AG10803 (cell line): ENCODE measurements around the gene SCOC.
"Not testable (repeated sequence)": the region's sequence is repeated elsewhere in the genome, so short reads cannot be mapped to it uniquely, and the experiment has no call there.

ENCODE experiments used
- DNase-seq: peaks from one replicate; pipeline ENCODE4 v3.0.0; 2010; ENCODE audit warnings: low read depth
- H3K4me3 ChIP-seq: 2 replicates; pipeline ENCODE4 v1.5.1; 2011; ENCODE audit warnings: mild to moderate bottlenecking, low read length, control low read depth
- TF ChIP-seq, protein P1 (sequence below): conservative IDR thresholded peaks from 2 replicates; pipeline ENCODE4 v1.5.1; 2011; ENCODE audit warnings: mild to moderate bottlenecking, low read length, control low read depth, inconsistent platforms

Gene SCOC

DNA sequence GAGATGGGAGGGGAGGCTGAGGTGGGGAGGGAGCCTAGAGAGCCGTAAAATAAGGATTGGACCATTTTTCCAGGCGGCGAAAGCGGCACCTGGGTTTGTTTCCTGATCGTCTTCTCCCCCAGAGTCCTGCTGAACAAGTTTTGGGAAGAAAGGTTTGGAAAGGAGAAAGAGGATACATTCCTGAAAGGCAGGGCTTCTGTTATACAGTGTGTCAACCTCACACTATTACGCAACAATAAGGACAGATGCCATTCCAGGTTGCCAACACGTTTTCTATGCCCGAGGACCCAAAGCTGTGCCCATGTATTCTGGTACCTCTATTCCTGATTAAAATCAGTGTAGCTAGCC, 658 bp downstream of the SCOC start:
- DNase-seq: peak; percentile 17
- TF ChIP-seq, protein P1, sequence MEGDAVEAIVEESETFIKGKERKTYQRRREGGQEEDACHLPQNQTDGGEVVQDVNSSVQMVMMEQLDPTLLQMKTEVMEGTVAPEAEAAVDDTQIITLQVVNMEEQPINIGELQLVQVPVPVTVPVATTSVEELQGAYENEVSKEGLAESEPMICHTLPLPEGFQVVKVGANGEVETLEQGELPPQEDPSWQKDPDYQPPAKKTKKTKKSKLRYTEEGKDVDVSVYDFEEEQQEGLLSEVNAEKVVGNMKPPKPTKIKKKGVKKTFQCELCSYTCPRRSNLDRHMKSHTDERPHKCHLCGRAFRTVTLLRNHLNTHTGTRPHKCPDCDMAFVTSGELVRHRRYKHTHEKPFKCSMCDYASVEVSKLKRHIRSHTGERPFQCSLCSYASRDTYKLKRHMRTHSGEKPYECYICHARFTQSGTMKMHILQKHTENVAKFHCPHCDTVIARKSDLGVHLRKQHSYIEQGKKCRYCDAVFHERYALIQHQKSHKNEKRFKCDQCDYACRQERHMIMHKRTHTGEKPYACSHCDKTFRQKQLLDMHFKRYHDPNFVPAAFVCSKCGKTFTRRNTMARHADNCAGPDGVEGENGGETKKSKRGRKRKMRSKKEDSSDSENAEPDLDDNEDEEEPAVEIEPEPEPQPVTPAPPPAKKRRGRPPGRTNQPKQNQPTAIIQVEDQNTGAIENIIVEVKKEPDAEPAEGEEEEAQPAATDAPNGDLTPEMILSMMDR: no peak
- H3K4me3 ChIP-seq: peak overlapping the region; percentile 82

DNA sequence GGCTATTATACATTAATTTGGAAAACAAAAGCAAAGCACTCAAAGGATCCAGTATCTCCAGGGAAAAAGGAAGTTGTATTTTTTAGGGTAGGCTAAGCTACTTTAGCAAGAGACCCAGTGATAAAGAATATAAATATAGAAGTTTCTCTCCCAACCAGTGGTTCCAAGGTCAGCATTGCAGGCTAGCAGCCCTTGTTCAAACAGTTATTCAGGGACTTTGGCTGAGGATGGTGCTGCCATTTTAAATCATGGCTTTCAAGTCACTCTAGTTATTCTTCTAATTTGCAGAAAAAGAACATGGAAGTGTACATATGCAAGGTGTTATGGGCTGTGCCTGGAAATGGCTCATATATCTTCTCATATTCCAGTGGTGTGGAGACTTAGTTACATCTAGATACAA, 9.3 kb downstream of the SCOC start:
- no peak overlapping the region for H3K4me3 ChIP-seq
- DNase-seq: no peak
- TF ChIP-seq, protein P1: no peak

DNA sequence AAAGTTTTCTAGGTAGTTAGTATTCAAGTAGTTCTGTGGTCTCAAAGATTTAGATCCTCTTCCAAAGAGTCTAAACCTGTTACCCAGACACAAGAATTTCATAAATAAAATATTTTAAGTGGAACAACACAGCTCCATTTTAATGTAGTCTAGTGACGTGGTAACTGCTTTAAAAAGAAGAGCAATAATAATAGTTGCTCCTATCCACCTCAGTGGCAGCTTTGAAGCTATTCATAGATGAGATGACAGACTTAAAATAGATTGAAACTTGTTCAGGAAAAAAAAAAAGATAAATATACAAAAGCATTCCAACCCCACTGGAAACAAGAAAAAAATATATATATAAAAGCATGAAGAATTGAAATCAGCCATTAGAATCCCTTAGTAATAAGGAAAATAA, 14.6 kb downstream of the SCOC start:
- no peak for DNase-seq
- no peak overlapping the region for H3K4me3 ChIP-seq
- TF ChIP-seq, protein P1: no peak

DNA sequence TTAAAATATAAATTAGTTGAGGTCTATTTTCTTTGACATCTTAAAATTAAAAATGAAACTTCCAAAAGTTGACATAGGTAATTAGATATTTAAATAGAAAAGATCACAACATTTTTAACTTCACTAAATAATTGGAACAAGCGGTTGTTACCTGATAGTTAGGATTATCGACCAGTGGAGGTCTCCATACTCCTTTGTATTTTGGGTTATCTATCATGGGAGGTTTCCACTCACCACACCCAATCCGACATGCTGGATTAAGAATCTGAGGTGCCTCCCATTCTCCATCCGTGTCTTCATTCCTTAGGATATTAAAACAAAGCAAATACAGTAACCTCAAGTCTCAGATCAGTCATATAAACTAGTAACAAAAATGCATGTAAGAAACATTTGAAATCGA, 22.2 kb downstream of the SCOC start:
- no peak overlapping the region for H3K4me3 ChIP-seq
- TF ChIP-seq, protein P1: no peak
- no peak for DNase-seq

DNA sequence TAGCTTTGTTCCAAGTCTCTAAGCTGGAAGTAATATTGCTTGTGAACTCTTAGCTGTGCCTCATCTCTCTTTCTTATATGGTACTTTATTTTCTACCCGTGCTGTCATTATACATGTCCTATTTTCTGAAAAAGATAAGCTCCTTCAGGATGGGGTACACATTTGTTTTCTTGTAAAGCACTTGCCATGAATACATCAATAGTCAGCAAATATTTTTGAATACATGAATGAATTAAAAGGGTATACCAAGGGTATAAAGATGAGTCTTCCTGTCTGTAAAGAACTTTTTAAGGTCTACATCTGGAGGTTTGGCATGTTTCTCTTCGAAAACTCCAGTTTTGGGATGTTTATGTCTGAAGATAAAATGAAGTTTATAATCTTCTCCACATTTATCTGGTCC, 26.7 kb downstream of the SCOC start:
- TF ChIP-seq, protein P1: no peak
- no peak for DNase-seq
- H3K4me3 ChIP-seq: no peak overlapping the region

DNA sequence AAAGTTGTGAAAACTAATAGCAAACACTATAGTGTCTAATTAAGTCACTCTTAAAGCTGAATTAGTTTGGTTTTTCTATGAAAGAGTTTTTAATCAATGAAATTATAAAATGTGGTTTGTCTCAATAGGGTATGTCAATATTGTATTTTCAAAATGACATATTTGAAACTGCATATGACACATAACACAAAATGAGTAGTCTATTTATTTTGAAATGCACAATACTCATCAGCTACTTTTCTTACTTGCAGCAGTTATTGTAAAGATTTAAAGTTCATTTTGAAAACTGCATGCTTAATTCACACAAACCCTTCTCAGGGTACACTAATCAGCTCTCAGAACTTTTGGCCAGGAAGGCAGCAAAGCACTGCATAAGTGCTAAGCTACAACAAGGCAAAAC, 32.8 kb downstream of the SCOC start:
- no peak for DNase-seq
- TF ChIP-seq, protein P1: no peak

DNA sequence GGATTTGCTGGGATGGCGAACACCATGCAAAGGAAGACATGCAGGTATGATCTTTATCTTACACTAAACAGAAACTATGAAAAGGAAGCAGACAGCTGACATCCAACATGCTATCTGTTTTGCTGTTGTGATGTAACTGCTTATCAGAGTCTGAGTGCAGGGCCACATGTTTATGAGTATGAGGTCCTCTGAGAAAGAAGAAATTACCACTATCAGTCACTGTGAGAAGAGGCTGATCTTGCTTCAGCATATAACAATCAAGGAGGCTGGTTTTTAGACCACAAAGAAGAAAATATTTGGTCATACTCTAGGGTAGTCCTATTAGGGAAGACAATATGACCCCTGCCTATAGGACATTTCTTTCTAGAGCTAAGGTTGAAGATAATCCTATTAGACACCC, 35.5 kb downstream of the SCOC start:
- DNase-seq: no peak
- H3K4me3 ChIP-seq: no peak overlapping the region
- TF ChIP-seq, protein P1: no peak

More for the DNA sequence above, 32.8 kb downstream of the SCOC start:
- no peak overlapping the region for H3K4me3 ChIP-seq

DNA sequence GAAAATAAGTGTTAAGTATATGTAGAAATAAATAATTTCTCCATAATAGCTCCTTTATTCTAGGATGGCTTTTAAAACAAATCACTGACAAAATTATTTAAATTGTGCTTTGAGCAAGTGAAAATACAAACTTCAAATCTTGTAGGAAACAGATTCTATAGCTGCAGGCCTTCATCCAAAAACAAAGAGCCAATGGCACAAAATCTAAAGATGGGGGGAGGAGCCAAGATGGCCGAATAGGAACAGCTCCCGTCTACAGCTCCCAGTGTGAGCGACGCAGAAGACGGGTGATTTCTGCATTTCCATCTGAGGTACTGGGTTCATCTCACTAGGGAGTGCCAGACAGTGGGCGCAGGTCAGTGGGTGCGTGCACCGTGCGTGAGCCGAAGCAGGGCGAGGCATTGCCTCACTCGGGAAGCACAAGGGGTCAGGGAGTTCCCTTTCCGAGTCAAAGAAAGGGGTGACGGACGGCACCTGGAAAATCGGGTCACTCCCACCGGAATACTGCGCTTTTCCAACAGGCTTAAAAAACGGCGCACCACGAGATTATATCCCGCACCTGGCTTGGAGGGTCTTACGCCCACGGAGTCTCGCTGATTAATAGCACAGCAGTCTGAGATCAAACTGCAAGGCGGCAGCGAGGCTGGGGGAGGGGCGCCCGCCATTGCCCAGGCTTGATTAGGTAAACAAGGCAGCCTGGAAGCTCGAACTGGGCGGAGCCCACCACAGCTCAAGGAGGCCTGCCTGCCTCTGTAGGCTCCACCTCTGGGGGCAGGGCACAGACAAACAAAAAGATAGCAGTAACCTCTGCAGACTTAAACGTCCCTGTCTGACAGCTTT, 39.9 kb downstream of the SCOC start:
- DNase-seq, H3K4me3 ChIP-seq: not testable (repeated sequence)
